CD4-positive, alpha-beta T cell (primary cell): Measurements from ENCODE around the gene SOX3. TPM values are rescaled to one million over a fixed set of nuclear protein-coding genes. Genes with fewer than 3 reads are reported as not detected.

Experiments
- ATAC-seq: fragments of 200-7000 bp; cut with Tn5 transposase; one replicate; pipeline ENCODE4 v1.10.0; 2022; ENCODE audit warnings: mild to moderate bottlenecking; ENCODE audit not compliant: poor library complexity
- CTCF ChIA-PET: fragments of 350-600 bp; sonication (Branson Sonifier 250); formaldehyde crosslinking; loops from one replicate; lab custom pipeline; 2021; ENCODE audit warnings: antibody characterized with exemption, inconsistent platforms; lab: Charles Lee
- POLR2A ChIA-PET: fragments of 350-600 bp; sonication (Branson Sonifier 250); formaldehyde crosslinking; loops from one replicate; lab custom pipeline; 2021; ENCODE audit warnings: antibody characterized with exemption, inconsistent platforms; lab: Charles Lee
- DNase-seq, 14 experiments: peaks; one replicate each; pipeline ENCODE4 v3.0.0-alpha.2; 2013 to 2020; ENCODE audit warnings: mixed read lengths in 2 of 14
- H3K27ac ChIP-seq, 2 donors: one replicate each; pipeline versions ENCODE4 v1.5.1 to v1.7.0; 2013; ENCODE audit warnings: low read length in 2 of 2, low read depth in 1 of 2, mild to moderate bottlenecking in 1 of 2
- H3K27me3 ChIP-seq, 2 experiments: 1 replicate in 1 of 2; 2 replicates in 1 of 2; pipeline versions ENCODE4 v1.6.1 to v1.7.0; 2013; ENCODE audit warnings: low read length in 2 of 2, control low read depth in 1 of 2, mild to moderate bottlenecking in 1 of 2, moderate library complexity in 1 of 2; ENCODE audit not compliant: insufficient read depth in 2 of 2, control insufficient read depth in 1 of 2
- H3K36me3 ChIP-seq: one replicate; pipeline ENCODE4 v1.6.1; 2013; ENCODE audit warnings: low read length, control low read depth; ENCODE audit not compliant: insufficient read depth
- H3K4me1 ChIP-seq: one replicate; pipeline ENCODE4 v1.6.1; 2013; ENCODE audit warnings: low read length, control low read depth; ENCODE audit not compliant: insufficient read depth
- H3K4me3 ChIP-seq: one replicate; pipeline ENCODE4 v1.5.1; 2013; ENCODE audit warnings: mild to moderate bottlenecking, low read length, moderate library complexity
- H3K9me3 ChIP-seq, 2 experiments: 1 replicate in 1 of 2; 2 replicates in 1 of 2; pipeline versions ENCODE4 v1.6.1 to v1.7.0; 2013; ENCODE audit warnings: low read length in 2 of 2, mild to moderate bottlenecking in 2 of 2, control low read depth in 1 of 2, moderate library complexity in 1 of 2; ENCODE audit not compliant: control insufficient read depth in 1 of 2, insufficient read depth in 1 of 2
- H3K27ac Mint-ChIP-seq: one replicate; pipeline ENCODE4 v1.8.0; 2020; ENCODE audit warnings: mixed read lengths
- H3K27me3 Mint-ChIP-seq: one replicate; pipeline ENCODE4 v1.8.0; 2021; ENCODE audit warnings: mixed read lengths
- H3K36me3 Mint-ChIP-seq: one replicate; pipeline ENCODE4 v1.8.0; 2021; ENCODE audit warnings: low read depth, mixed read lengths
- H3K4me1 Mint-ChIP-seq: one replicate; pipeline ENCODE4 v1.8.0; 2021; ENCODE audit warnings: low read depth, mixed read lengths
- H3K4me3 Mint-ChIP-seq: one replicate; pipeline ENCODE4 v1.8.0; 2020; ENCODE audit warnings: mild to moderate bottlenecking, mixed read lengths
- H3K9me3 Mint-ChIP-seq: one replicate; pipeline ENCODE4 v1.8.0; 2020; ENCODE audit warnings: mixed read lengths
- intact Hi-C, 2 experiments: fragments of 100-400 bp; cut with DNase I in 1 of 2; cut with micrococcal nuclease in 1 of 2; formaldehyde crosslinking; loops; one replicate each; pipeline versions ENCODE4 v1.15.1 to v1.9.0; 2023 to 2025; cut with DNase I, micrococcal nuclease
- total RNA-seq, 174 experiments: library from RNA in 2 of 174; stranded (reverse) in 2 of 174; gene quantifications; one replicate each; pipeline ENCODE4 v1.2.3 and lab custom pipeline; 2021 to 2026
- TF ChIP-seq, protein P1 (sequence below): fragments of 200-600 bp; IDR thresholded peaks from one replicate; pipeline ENCODE4 v1.8.0; 2022; ENCODE audit warnings: antibody characterized with exemption, mild to moderate bottlenecking

SOX3 gene
- total RNA-seq, 2 experiments from 2014 or later, result not detected

DNA sequence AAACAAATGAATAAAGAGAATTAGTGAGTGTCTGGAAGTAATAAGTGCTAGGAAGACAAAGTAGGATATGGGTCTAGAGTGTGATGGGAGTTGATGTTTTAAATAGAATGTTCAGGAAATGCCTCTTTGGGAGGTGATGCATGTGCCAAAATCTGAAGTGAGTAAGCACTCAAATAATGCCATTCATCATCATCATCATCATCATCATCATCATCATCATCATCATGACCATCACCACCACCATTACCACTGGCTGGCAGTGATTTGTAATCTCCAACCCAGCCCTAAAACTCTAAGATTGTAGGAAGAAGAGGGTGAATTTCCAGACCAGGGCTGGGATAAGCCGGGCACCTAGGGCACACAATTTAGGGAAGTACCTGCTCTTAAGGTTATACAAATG, 9.7 kb upstream of the SOX3 start:
- CTCF ChIA-PET, result no interaction called here
- H3K9me3 Mint-ChIP-seq, result no peaks in the 10 kb centered on the region
- TF ChIP-seq, protein P1, sequence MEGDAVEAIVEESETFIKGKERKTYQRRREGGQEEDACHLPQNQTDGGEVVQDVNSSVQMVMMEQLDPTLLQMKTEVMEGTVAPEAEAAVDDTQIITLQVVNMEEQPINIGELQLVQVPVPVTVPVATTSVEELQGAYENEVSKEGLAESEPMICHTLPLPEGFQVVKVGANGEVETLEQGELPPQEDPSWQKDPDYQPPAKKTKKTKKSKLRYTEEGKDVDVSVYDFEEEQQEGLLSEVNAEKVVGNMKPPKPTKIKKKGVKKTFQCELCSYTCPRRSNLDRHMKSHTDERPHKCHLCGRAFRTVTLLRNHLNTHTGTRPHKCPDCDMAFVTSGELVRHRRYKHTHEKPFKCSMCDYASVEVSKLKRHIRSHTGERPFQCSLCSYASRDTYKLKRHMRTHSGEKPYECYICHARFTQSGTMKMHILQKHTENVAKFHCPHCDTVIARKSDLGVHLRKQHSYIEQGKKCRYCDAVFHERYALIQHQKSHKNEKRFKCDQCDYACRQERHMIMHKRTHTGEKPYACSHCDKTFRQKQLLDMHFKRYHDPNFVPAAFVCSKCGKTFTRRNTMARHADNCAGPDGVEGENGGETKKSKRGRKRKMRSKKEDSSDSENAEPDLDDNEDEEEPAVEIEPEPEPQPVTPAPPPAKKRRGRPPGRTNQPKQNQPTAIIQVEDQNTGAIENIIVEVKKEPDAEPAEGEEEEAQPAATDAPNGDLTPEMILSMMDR, result no peak

DNA sequence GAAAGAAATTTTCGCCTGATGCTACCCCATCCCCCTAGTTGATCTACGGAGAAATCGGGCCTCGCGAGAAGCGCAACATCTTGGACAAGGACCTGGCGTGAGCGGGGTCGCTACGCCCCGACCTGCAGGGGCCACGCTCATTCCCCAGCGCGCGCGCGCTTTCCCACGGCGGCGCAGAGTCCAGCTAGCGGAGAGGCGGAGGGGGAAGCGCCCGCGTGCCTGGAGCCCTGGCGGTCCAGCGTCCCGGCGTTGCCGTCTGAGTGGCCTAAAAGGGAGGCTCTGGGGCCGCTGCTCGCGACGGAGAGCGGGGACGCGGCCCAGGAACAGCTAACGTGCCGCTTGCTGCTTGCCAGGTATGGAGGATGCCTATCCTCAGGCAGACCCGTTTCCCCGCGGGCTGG, 6.0 kb upstream of the SOX3 start:
- POLR2A ChIA-PET, result no interaction called here
- peaks cover 33% of the 10 kb centered on the region for H3K27me3 Mint-ChIP-seq
- intact Hi-C loops, result no loop called here
- peaks cover 19 to 30% of the 10 kb centered on the region in 2 experiments for H3K27me3 ChIP-seq
- no peaks in the 10 kb centered on the region for H3K9me3 Mint-ChIP-seq
- DNase-seq (no peak), ATAC-seq (no peak)
- TF ChIP-seq, protein P1, result no peak
- H3K4me1 ChIP-seq, result no peaks in the 10 kb centered on the region
- CTCF ChIA-PET, result no interaction called here
- H3K36me3 Mint-ChIP-seq, result no peaks in the 10 kb centered on the region
- no peak overlapping the region for H3K27ac Mint-ChIP-seq
- no peak overlapping the region for H3K4me3 ChIP-seq
- H3K36me3 ChIP-seq, result no peaks in the 10 kb centered on the region
- no peaks in the 10 kb centered on the region for H3K4me1 Mint-ChIP-seq
- H3K4me3 Mint-ChIP-seq, result no peak overlapping the region
- no peak overlapping the region for H3K27ac ChIP-seq
- H3K9me3 ChIP-seq, result peaks cover 0 to 23% of the 10 kb centered on the region in 2 experiments

More for the DNA sequence above, 9.7 kb upstream of the SOX3 start:
- no peak for DNase-seq
- Mint-ChIP-seq H3K27me3 (peaks cover 19% of the 10 kb centered on the region), H3K36me3 (no peaks in the 10 kb centered on the region), H3K27ac (no peak overlapping the region), H3K4me1 (no peaks in the 10 kb centered on the region), H3K4me3 (no peak overlapping the region)
- H3K9me3 ChIP-seq, result peaks cover 0 to 12% of the 10 kb centered on the region in 2 experiments
- H3K4me3 ChIP-seq, result no peak overlapping the region
- POLR2A ChIA-PET, result no interaction called here
- intact Hi-C loops, result no loop called here
- H3K27me3 ChIP-seq, result peaks cover 5 to 15% of the 10 kb centered on the region in 2 experiments
- no peak for ATAC-seq
- no peaks in the 10 kb centered on the region for H3K4me1 ChIP-seq
- no peak overlapping the region for H3K27ac ChIP-seq
- no peaks in the 10 kb centered on the region for H3K36me3 ChIP-seq

DNA sequence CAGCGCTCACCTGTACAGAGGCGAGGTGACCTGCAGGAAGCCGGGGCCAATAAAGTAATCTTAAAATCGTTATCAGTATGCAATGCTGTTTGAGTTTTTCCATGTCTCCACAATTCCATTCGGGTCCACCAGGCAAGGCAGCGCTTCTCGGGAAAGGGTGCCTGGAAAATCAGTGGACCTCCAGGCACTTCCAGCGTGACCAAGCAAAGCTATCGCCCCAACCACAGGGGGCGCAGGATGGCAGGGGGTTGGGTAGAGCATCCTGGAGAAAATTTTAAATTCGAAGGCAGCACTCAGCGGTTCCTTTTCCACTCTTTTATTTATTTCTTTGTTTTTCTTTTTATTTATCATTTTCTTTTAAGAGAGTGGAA, 5.4 kb upstream of the SOX3 start:
- DNase-seq (no peak), ATAC-seq (no peak)
- TF ChIP-seq, protein P1, result no peak
- intact Hi-C loops, result no loop called here
- H3K36me3 Mint-ChIP-seq, result no peaks in the 10 kb centered on the region
- H3K27ac Mint-ChIP-seq, result no peak overlapping the region
- H3K9me3 Mint-ChIP-seq, result no peaks in the 10 kb centered on the region
- Histone ChIP-seq H3K27me3 (peaks cover 19 to 36% of the 10 kb centered on the region in 2 experiments), H3K4me1 (no peaks in the 10 kb centered on the region), H3K36me3 (no peaks in the 10 kb centered on the region), H3K27ac (no peak overlapping the region), H3K9me3 (peaks cover 0 to 28% of the 10 kb centered on the region in 2 experiments), H3K4me3 (no peak overlapping the region)
- ChIA-PET CTCF (no interaction called here), POLR2A (no interaction called here)
- H3K4me3 Mint-ChIP-seq, result no peak overlapping the region
- no peaks in the 10 kb centered on the region for H3K4me1 Mint-ChIP-seq
- H3K27me3 Mint-ChIP-seq, result peaks cover 37% of the 10 kb centered on the region
